A204.1 (cell line): ENCODE measurements around the gene COL27A1.

Experiments
- FAIRE-seq: peaks from 2 replicates; lab custom pipeline; 2012; peaks lifted over from hg19 to GRCh38; lab: Jason Lieb, UNC

COL27A1 gene

GRCh38 chr9:114207034-114207810, 51.9 kb downstream of the COL27A1 start:
- no peak for FAIRE-seq

- no peak for FAIRE-seq
These were observed 52.5 kb downstream of the COL27A1 start for GRCh38 chr9:114207845-114208244.

GRCh38 chr9:114209151-114209550, 53.8 kb downstream of the COL27A1 start:
- FAIRE-seq = no peak

GRCh38 chr9:114210136-114210535, 54.8 kb downstream of the COL27A1 start:
- FAIRE-seq = no peak

GRCh38 chr9:114210691-114211276, 55.4 kb downstream of the COL27A1 start:
- FAIRE-seq = no peak

- FAIRE-seq = no peak
These were observed 57.5 kb downstream of the COL27A1 start for GRCh38 chr9:114212826-114213225.

- FAIRE-seq = no peak
These were observed 58.2 kb downstream of the COL27A1 start for GRCh38 chr9:114213566-114213965.

GRCh38 chr9:114214181-114214580, 58.8 kb downstream of the COL27A1 start:
- no peak for FAIRE-seq

GRCh38 chr9:114214686-114215414, 59.5 kb downstream of the COL27A1 start:
- no peak for FAIRE-seq

GRCh38 chr9:114216081-114216480, 60.7 kb downstream of the COL27A1 start:
- no peak for FAIRE-seq

- no peak for FAIRE-seq
These were observed 61.6 kb downstream of the COL27A1 start for GRCh38 chr9:114216976-114217375.

GRCh38 chr9:114218264-114219120, 63.2 kb downstream of the COL27A1 start:
- no peak for FAIRE-seq

GRCh38 chr9:114220061-114220541, 64.8 kb downstream of the COL27A1 start:
- FAIRE-seq = no peak

- no peak for FAIRE-seq
These were observed 66.5 kb downstream of the COL27A1 start for GRCh38 chr9:114221706-114222465.

- FAIRE-seq = no peak
These were observed 68.4 kb downstream of the COL27A1 start for GRCh38 chr9:114223564-114224246.

- no peak for FAIRE-seq
These were observed 68.9 kb downstream of the COL27A1 start for GRCh38 chr9:114224247-114224610.

- no peak for FAIRE-seq
These were observed 70.3 kb downstream of the COL27A1 start for GRCh38 chr9:114225561-114226212.

- FAIRE-seq = no peak
These were observed 71.1 kb downstream of the COL27A1 start for GRCh38 chr9:114226246-114227055.

GRCh38 chr9:114227288-114228015, 72.1 kb downstream of the COL27A1 start:
- FAIRE-seq = no peak
